ENCODE results near the gene SCGB1D4. TPM values are rescaled to one million over a fixed set of nuclear protein-coding genes. Genes with fewer than 3 reads are reported as not detected.
"Not testable (repeated sequence)": the region's sequence is repeated elsewhere in the genome, so short reads cannot be mapped to it uniquely, and the experiment has no call there.

Gene SCGB1D4
- not detected for total RNA-seq

GRCh38 chr11:62298975-62299374 is at the start of gene SCGB1D4:
SCGB1D4 (minus strand) TSS chr11:62299075; CDS start chr11:62299010, 65 bp downstream.
- intact Hi-C loops (cut with DNase I; ENCODE audit: low total_unique reads), result no loop called here
- H3K4me3 ChIP-seq (ENCODE audit: low read depth, poor library complexity, severe bottlenecking), result no peak within 1 kb of the TSS
- WGBS, 2 donors, result 64 to 66% methylated on average over 7 of the region's 7 CpGs
- DNase-seq (ENCODE audit: low spot score in 2 of 2), result no peak
- no peak for TF ChIP-seq CTCF (IDR thresholded peaks at IDR 0.05)
- no peak for TF ChIP-seq POLR2A (IDR thresholded peaks at IDR 0.05)

GRCh38 chr11:62345861-62346260 is 47.0 kb upstream of the SCGB1D4 start:
- DNase-seq (ENCODE audit: low spot score in 2 of 2), result no peak
- TF ChIP-seq POLR2A (IDR thresholded peaks at IDR 0.05) (no peak), CTCF (IDR thresholded peaks at IDR 0.05) (no peak)
- intact Hi-C loops (cut with DNase I; ENCODE audit: low total_unique reads), result no loop called here
- 94% methylated on average over 6 of the region's 6 CpGs for WGBS, 2 donors
- no peak overlapping the region for H3K4me3 ChIP-seq (ENCODE audit: low read depth, poor library complexity, severe bottlenecking)

GRCh38 chr11:62344210-62344609 is 45.3 kb upstream of the SCGB1D4 start:
- WGBS, 2 donors, result 83 to 87% methylated on average over 1 of the region's 1 CpG
- DNase-seq (ENCODE audit: low spot score in 2 of 2), result no peak
- TF ChIP-seq CTCF (IDR thresholded peaks at IDR 0.05) (no peak), POLR2A (IDR thresholded peaks at IDR 0.05) (no peak)
- intact Hi-C loops (cut with DNase I; ENCODE audit: low total_unique reads), result no loop called here
- no peak overlapping the region for H3K4me3 ChIP-seq (ENCODE audit: low read depth, poor library complexity, severe bottlenecking)

GRCh38 chr11:62343646-62344190 is 44.8 kb upstream of the SCGB1D4 start:
- DNase-seq (ENCODE audit: low spot score in 2 of 2); H3K4me3 ChIP-seq (ENCODE audit: low read depth, poor library complexity, severe bottlenecking); intact Hi-C loops (cut with DNase I; ENCODE audit: low total_unique reads): not testable (repeated sequence)
- 89% methylated on average over 7 of the region's 7 CpGs for WGBS, 2 donors

GRCh38 chr11:62341588-62341987 is 42.7 kb upstream of the SCGB1D4 start:
- intact Hi-C loops (cut with DNase I; ENCODE audit: low total_unique reads), result no loop called here
- DNase-seq (ENCODE audit: low spot score in 2 of 2), result no peak
- TF ChIP-seq CTCF (IDR thresholded peaks at IDR 0.05), result no peak
- TF ChIP-seq POLR2A (IDR thresholded peaks at IDR 0.05), result no peak
- WGBS, 2 donors, result 77 to 82% methylated on average over 4 of the region's 4 CpGs
- H3K4me3 ChIP-seq (ENCODE audit: low read depth, poor library complexity, severe bottlenecking), result no peak overlapping the region

- TF ChIP-seq POLR2A (IDR thresholded peaks at IDR 0.05), result no peak
- peak in 1 of 3 donors; percentile 30 for TF ChIP-seq CTCF (IDR thresholded peaks at IDR 0.05)
- 65 to 67% methylated on average over 6 of the region's 6 CpGs for WGBS, 2 donors
- intact Hi-C loops (cut with DNase I; ENCODE audit: low total_unique reads), result no loop called here
- no peak overlapping the region for H3K4me3 ChIP-seq (ENCODE audit: low read depth, poor library complexity, severe bottlenecking)
- DNase-seq (ENCODE audit: low spot score in 2 of 2), result peak in 1 of 2 donors; percentile 58
Measured at GRCh38 chr11:62340269-62340901, 41.5 kb upstream of the SCGB1D4 start.
